Stimulated activated naive B cell treated with anti-CD40 and anti-IgM and Interleukin-4, amounts not matched to agents 10 μg/mL and 1 μg/mL and 100 μg/mL, for 72 hours (primary cell): ENCODE results near the gene RHOD.

Source experiments
- ATAC-seq, 2 donors: fragments of 150-1000 bp; cut with Tn5 transposase; replicated peaks; 2 replicates each; pipeline ENCODE4 v1.10.0; 2021; ENCODE audit warnings: moderate library complexity in 1 of 2
- DNase-seq: peaks from one replicate; pipeline ENCODE4 v3.0.0; 2021
- H3K27ac Mint-ChIP-seq: one replicate; pipeline ENCODE4 v1.8.0; 2022; ENCODE audit warnings: mild to moderate bottlenecking, mixed read lengths
- H3K27me3 Mint-ChIP-seq, 2 donors: one replicate each; pipeline ENCODE4 v1.8.0; 2022; ENCODE audit warnings: mixed read lengths in 2 of 2
- H3K36me3 Mint-ChIP-seq, 2 donors: one replicate each; pipeline ENCODE4 v1.8.0; 2022; ENCODE audit warnings: mixed read lengths in 2 of 2, mild to moderate bottlenecking in 1 of 2
- H3K4me1 Mint-ChIP-seq, 2 donors: one replicate each; pipeline ENCODE4 v1.8.0; 2022; ENCODE audit warnings: mixed read lengths in 2 of 2, mild to moderate bottlenecking in 1 of 2
- H3K4me3 Mint-ChIP-seq, 2 donors: one replicate each; pipeline ENCODE4 v1.8.0; 2022; ENCODE audit warnings: mild to moderate bottlenecking in 2 of 2, mixed read lengths in 2 of 2, moderate library complexity in 1 of 2
- H3K9me3 Mint-ChIP-seq, 2 donors: one replicate each; pipeline ENCODE4 v1.8.0; 2022; ENCODE audit warnings: mixed read lengths in 2 of 2, mild to moderate bottlenecking in 1 of 2

RHOD gene

GRCh38 chr11:67044496-67044895 is 12.2 kb upstream of the RHOD start:
- Mint-ChIP-seq H3K4me3 (no peak overlapping the region), H3K4me1 (peaks cover 16 to 19% of the 10 kb centered on the region in 2 donors), H3K27me3 (peaks cover 46 to 62% of the 10 kb centered on the region in 2 donors), H3K27ac (no peak overlapping the region), H3K36me3 (no peaks in the 10 kb centered on the region), H3K9me3 (no peaks in the 10 kb centered on the region)
- ATAC-seq, result no peak
- DNase-seq, result no peak

DNA sequence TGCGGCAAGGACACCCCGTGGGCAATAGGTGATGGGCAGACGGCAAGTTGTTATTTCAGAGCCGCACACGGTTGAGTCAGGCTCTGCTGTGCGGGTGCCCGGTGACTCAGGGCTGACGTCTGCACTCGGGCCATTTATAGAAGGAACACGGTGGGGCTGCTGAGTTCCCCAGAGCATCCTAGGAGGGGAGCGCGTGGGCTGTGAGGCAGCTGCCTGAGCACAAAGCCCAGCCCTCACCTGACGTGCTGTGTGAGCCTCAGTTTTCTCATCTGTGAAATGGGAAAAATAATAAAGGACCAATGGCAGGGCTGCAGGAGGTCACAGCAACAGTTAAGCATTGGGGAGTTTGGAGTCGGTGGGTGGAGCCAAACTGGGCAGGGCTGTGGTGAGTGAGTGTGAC is 11.3 kb upstream of the RHOD start:
- peak in 1 of 2 donors; percentile 58 for ATAC-seq
- Mint-ChIP-seq H3K9me3 (no peaks in the 10 kb centered on the region), H3K27ac (no peak overlapping the region), H3K27me3 (peaks cover 38 to 54% of the 10 kb centered on the region in 2 donors), H3K4me3 (no peak overlapping the region), H3K36me3 (no peaks in the 10 kb centered on the region), H3K4me1 (peaks cover 16 to 19% of the 10 kb centered on the region in 2 donors)
- DNase-seq, result no peak

- Mint-ChIP-seq H3K27me3 (peaks cover 35 to 53% of the 10 kb centered on the region in 2 donors), H3K4me1 (peaks cover 5 to 8% of the 10 kb centered on the region in 2 donors), H3K4me3 (no peak overlapping the region), H3K36me3 (no peaks in the 10 kb centered on the region), H3K27ac (no peak overlapping the region), H3K9me3 (no peaks in the 10 kb centered on the region)
- DNase-seq, result no peak
- no peak for ATAC-seq
These were observed 8.0 kb upstream of the RHOD start for GRCh38 chr11:67048515-67049130.

GRCh38 chr11:67050139-67050538 is 6.5 kb upstream of the RHOD start:
- Mint-ChIP-seq H3K27ac (no peak overlapping the region), H3K27me3 (peaks cover 38 to 40% of the 10 kb centered on the region in 2 donors), H3K9me3 (no peaks in the 10 kb centered on the region), H3K36me3 (no peaks in the 10 kb centered on the region), H3K4me1 (peaks cover 0 to 8% of the 10 kb centered on the region in 2 donors), H3K4me3 (no peak overlapping the region)
- ATAC-seq (no peak), DNase-seq (no peak)

DNA sequence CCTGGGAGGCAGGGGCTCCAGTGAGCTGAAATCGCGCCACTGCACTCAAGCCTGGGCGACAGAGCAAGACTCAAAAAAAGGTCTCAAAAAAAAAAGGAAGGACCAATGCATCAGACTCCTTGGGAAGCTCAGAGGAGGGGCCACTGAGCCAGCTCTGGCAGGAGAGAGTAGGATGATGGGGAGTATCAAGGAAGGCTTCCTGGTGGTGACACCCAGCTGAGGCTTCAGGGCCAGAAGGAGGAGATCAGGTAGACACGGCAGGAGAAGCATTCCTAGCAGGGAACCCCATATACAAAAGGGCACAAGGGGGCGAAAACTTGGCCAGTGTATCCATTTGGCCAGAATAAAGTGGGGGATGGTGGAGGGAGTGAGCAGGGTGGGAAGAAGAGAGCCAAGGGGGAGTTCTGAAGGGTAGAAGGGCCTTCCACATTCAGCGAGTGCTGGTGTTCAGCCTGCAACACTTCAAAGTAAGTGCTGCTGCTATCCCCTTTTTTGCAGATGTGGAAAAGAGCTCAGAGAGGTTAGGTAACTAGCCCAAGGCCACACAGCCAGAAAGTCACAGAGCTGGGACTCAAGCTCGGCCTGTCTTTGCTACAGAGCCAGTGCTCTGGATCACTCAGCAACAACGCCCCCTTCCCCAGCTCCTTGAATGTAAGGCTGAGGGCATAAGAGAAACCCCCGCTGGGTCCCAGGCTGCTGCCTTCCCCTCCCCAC is 5.3 kb upstream of the RHOD start:
- H3K4me1 Mint-ChIP-seq, result peaks cover 7 to 8% of the 10 kb centered on the region in 2 donors
- no peaks in the 10 kb centered on the region for H3K36me3 Mint-ChIP-seq
- H3K27ac Mint-ChIP-seq, result no peak overlapping the region
- H3K4me3 Mint-ChIP-seq, result no peak overlapping the region
- H3K9me3 Mint-ChIP-seq, result no peaks in the 10 kb centered on the region
- ATAC-seq, result no peak
- DNase-seq, result no peak
- peaks cover 41 to 42% of the 10 kb centered on the region in 2 donors for H3K27me3 Mint-ChIP-seq

GRCh38 chr11:67051945-67052488 is 4.6 kb upstream of the RHOD start:
- ATAC-seq (no peak), DNase-seq (no peak)
- H3K4me3 Mint-ChIP-seq, result no peak overlapping the region
- H3K36me3 Mint-ChIP-seq, result no peaks in the 10 kb centered on the region
- peaks cover 37 to 46% of the 10 kb centered on the region in 2 donors for H3K27me3 Mint-ChIP-seq
- H3K4me1 Mint-ChIP-seq, result peaks cover 7 to 11% of the 10 kb centered on the region in 2 donors
- H3K27ac Mint-ChIP-seq, result no peak overlapping the region
- no peaks in the 10 kb centered on the region for H3K9me3 Mint-ChIP-seq

DNA sequence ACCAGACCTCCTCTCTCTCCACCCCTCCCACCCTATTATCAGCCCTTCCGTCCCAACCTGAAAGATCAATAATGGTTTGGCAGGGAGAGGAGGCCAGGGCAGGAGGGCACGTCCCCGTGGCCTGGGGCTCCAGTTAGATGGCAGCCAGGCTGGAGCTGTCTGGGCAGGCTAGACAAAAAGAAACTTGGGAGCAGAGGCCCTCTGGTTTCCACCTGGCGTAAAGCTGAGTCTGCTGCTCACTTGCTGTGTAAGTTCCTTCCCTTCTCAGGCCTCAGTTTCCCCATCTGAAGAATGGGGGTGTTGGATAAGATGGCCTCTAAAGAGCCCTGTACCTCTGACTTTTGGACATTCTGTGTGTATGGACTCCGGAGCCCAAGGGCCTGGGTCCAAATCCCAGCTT is 3.8 kb upstream of the RHOD start:
- no peak overlapping the region for H3K4me3 Mint-ChIP-seq
- no peaks in the 10 kb centered on the region for H3K9me3 Mint-ChIP-seq
- H3K36me3 Mint-ChIP-seq, result no peaks in the 10 kb centered on the region
- no peak overlapping the region for H3K27ac Mint-ChIP-seq
- ATAC-seq (no peak), DNase-seq (no peak)
- H3K4me1 Mint-ChIP-seq, result peaks cover 7 to 11% of the 10 kb centered on the region in 2 donors
- H3K27me3 Mint-ChIP-seq, result peaks cover 37 to 46% of the 10 kb centered on the region in 2 donors

DNA sequence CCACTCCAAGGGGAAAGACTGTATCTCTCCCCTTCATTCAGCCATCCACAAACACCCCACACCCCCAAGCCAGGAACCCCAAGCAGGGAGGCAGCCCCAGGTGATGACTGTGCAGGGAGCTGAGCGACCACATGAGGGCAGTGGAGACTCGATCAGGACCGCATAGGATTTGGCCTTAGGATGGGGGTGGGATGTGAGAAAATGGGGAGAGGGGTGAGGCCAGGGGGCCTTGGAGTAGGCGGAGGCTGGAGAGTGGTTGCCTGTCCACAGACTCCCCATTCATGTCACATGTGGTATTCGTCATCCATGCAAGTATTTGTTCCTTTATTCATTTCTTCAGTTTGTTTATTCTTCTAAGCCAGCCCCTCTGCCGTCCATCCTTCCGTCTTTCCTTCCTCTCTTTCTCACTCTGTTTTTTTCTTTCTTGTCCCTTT is 2.7 kb upstream of the RHOD start:
- Mint-ChIP-seq H3K36me3 (no peaks in the 10 kb centered on the region), H3K4me3 (no peak overlapping the region), H3K9me3 (no peaks in the 10 kb centered on the region), H3K4me1 (peaks cover 7 to 11% of the 10 kb centered on the region in 2 donors), H3K27ac (no peak overlapping the region), H3K27me3 (peaks cover 37 to 43% of the 10 kb centered on the region in 2 donors)
- DNase-seq, result peak; percentile 28
- ATAC-seq, result peak; percentile 66 to 71

DNA sequence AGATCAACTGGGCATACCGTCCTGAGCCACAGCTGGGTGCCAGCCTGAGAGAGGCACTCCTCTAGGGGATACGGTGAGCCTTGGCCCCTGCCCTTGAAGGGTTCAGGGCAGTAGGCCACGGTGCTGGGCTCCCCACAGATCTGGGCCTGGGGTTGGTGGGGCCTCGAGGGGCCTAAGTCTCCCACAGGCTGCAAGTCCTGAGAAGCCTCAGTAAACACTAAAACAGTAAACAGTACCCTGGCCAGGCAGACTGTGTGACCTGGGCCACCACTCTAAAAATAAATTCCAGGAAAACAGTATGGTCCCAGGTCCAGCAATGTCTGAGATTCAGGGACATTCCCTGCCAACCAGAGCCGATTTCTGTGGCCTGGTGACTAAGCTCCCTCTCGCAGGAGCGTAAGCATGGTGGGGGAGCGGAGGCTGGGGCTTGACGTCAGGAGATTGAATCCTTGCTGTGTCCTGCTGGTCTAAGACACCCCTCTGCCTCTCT is 2.3 kb upstream of the RHOD start:
- ATAC-seq, result no peak
- H3K4me3 Mint-ChIP-seq, result no peak overlapping the region
- no peaks in the 10 kb centered on the region for H3K9me3 Mint-ChIP-seq
- H3K36me3 Mint-ChIP-seq, result no peaks in the 10 kb centered on the region
- peaks cover 7 to 11% of the 10 kb centered on the region in 2 donors for H3K4me1 Mint-ChIP-seq
- DNase-seq, result no peak
- H3K27me3 Mint-ChIP-seq, result peaks cover 37 to 39% of the 10 kb centered on the region in 2 donors
- no peak overlapping the region for H3K27ac Mint-ChIP-seq

DNA sequence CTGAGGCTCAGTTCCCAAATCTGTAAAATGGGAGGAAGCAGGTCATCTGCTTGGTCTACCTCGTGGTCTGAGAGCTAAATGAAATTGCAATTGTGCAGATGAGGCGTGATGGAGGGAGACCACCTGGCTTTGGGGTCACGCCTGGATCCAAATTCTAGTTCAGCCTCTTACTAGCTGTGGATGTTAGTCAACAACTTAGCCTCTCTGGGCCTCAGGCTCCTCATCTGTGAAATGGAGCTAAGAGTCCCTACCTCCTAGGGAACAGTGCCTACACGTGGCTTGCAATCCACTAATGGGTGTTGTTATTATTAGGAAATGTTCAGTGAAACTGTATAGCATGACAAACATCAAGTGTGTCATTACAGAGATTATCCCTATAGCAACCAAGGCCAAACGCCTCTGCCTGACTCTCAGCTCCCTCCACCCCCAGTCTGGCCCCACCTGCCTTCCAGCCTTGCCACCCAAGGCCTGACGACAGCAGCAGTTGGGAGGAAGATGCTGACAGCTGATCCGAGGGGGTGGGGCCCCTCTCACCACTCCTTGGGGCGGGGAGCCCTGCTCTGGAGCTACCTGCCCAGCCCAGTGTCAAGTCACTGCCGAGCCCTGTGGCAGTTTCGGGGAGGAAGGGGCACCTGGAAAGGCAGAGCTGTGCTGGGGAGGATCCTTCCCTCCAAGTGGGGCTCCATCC is 1.7 kb upstream of the RHOD start:
- Mint-ChIP-seq H3K27ac (no peak overlapping the region), H3K4me3 (no peak overlapping the region), H3K27me3 (peaks cover 37 to 39% of the 10 kb centered on the region in 2 donors), H3K36me3 (no peaks in the 10 kb centered on the region), H3K9me3 (no peaks in the 10 kb centered on the region), H3K4me1 (peaks cover 7 to 11% of the 10 kb centered on the region in 2 donors)
- DNase-seq (no peak), ATAC-seq (peak in 1 of 2 donors; percentile 26)

DNA sequence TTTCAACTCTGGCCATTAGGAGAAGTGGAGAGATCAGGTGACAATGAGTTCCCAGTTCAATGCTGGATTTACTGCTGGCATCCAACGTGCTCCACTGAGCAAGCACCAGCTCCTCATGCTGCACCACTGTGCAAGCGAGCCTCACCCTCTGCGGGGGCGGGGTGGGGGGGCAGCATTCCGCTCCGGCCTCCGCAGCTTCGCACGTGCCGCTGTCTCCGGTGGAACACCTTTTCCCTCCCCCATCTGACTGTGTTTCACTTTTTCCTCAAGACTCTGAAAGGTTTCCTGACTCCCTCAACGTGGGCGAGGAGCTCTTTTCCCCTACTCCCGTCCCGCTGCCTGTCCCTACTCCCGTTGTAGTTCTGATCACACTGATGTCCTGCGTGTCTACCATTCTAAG is 835 bp upstream of the RHOD start:
- H3K36me3 Mint-ChIP-seq, result no peaks in the 10 kb centered on the region
- ATAC-seq (no peak), DNase-seq (no peak)
- H3K9me3 Mint-ChIP-seq, result no peaks in the 10 kb centered on the region
- no peak overlapping the region for H3K27ac Mint-ChIP-seq
- H3K4me1 Mint-ChIP-seq, result peaks cover 7 to 11% of the 10 kb centered on the region in 2 donors
- peaks cover 34 to 39% of the 10 kb centered on the region in 2 donors for H3K27me3 Mint-ChIP-seq
- H3K4me3 Mint-ChIP-seq, result peak overlapping the region; percentile 67 to 88

GRCh38 chr11:67057205-67057672 is 592 bp downstream of the RHOD start:
- H3K4me3 Mint-ChIP-seq, result peak overlapping the region in 1 of 2 donors; percentile 88
- peaks cover 21 to 25% of the 10 kb centered on the region in 2 donors for H3K27me3 Mint-ChIP-seq
- no peak overlapping the region for H3K27ac Mint-ChIP-seq
- H3K36me3 Mint-ChIP-seq, result no peaks in the 10 kb centered on the region
- H3K9me3 Mint-ChIP-seq, result no peaks in the 10 kb centered on the region
- DNase-seq (no peak), ATAC-seq (no peak)
- H3K4me1 Mint-ChIP-seq, result peaks cover 7 to 11% of the 10 kb centered on the region in 2 donors

- H3K4me3 Mint-ChIP-seq, result no peak overlapping the region
- no peaks in the 10 kb centered on the region for H3K9me3 Mint-ChIP-seq
- no peak for DNase-seq
- H3K36me3 Mint-ChIP-seq, result no peaks in the 10 kb centered on the region
- peak overlapping the region; percentile 7 for H3K27ac Mint-ChIP-seq
- no peak for ATAC-seq
- H3K27me3 Mint-ChIP-seq, result peaks cover 16% of the 10 kb centered on the region in 2 donors
- H3K4me1 Mint-ChIP-seq, result peaks cover 7 to 11% of the 10 kb centered on the region in 2 donors
These were observed 1.9 kb downstream of the RHOD start for GRCh38 chr11:67058506-67058905.

GRCh38 chr11:67059671-67060070 is 3.0 kb downstream of the RHOD start:
- DNase-seq (no peak), ATAC-seq (no peak)
- Mint-ChIP-seq H3K4me1 (peaks cover 7 to 11% of the 10 kb centered on the region in 2 donors), H3K36me3 (no peaks in the 10 kb centered on the region), H3K4me3 (no peak overlapping the region), H3K27ac (no peak overlapping the region), H3K27me3 (peaks cover 10 to 15% of the 10 kb centered on the region in 2 donors), H3K9me3 (no peaks in the 10 kb centered on the region)
